ENCODE results near the gene DAND5.

DAND5 gene

GRCh38 chr19:13010038-13010991, 40.9 kb downstream of the DAND5 start:
- no peak for DNase-seq (ENCODE audit: low read depth in 3 of 3)

- DNase-seq (ENCODE audit: low read depth in 3 of 3) = no peak
Observed at GRCh38 chr19:13010992-13011652, 41.7 kb downstream of the DAND5 start.

- DNase-seq (ENCODE audit: low read depth in 3 of 3) = no peak
Observed at GRCh38 chr19:13011653-13012389, 42.4 kb downstream of the DAND5 start.

GRCh38 chr19:13012390-13012689, 43.0 kb downstream of the DAND5 start:
- DNase-seq (ENCODE audit: low read depth in 3 of 3) = no peak

- no peak for DNase-seq (ENCODE audit: low read depth in 3 of 3)
Observed at GRCh38 chr19:13012690-13013608, 43.6 kb downstream of the DAND5 start.

GRCh38 chr19:13013649-13014048, 44.3 kb downstream of the DAND5 start:
- DNase-seq (ENCODE audit: low read depth in 3 of 3) = no peak

- no peak for DNase-seq (ENCODE audit: low read depth in 3 of 3)
Observed at GRCh38 chr19:13014101-13014920, 44.9 kb downstream of the DAND5 start.

GRCh38 chr19:13014921-13015280, 45.5 kb downstream of the DAND5 start:
- DNase-seq (ENCODE audit: low read depth in 3 of 3) = no peak

GRCh38 chr19:13015361-13016223, 46.2 kb downstream of the DAND5 start:
- DNase-seq (ENCODE audit: low read depth in 3 of 3) = no peak

- no peak for DNase-seq (ENCODE audit: low read depth in 3 of 3)
Observed at GRCh38 chr19:13016245-13016627, 46.9 kb downstream of the DAND5 start.

GRCh38 chr19:13016628-13017305, 47.4 kb downstream of the DAND5 start:
- DNase-seq (ENCODE audit: low read depth in 3 of 3) = no peak

- no peak for DNase-seq (ENCODE audit: low read depth in 3 of 3)
Observed at GRCh38 chr19:13017306-13018034, 48.1 kb downstream of the DAND5 start.

GRCh38 chr19:13018035-13018914, 48.9 kb downstream of the DAND5 start:
- no peak for DNase-seq (ENCODE audit: low read depth in 3 of 3)

GRCh38 chr19:13019332-13019731, 50.0 kb downstream of the DAND5 start:
- DNase-seq (ENCODE audit: low read depth in 3 of 3) = no peak

GRCh38 chr19:13020002-13020414, 50.6 kb downstream of the DAND5 start:
- no peak for DNase-seq (ENCODE audit: low read depth in 3 of 3)

- DNase-seq (ENCODE audit: low read depth in 3 of 3) = no peak
Observed at GRCh38 chr19:13022111-13022858, 52.9 kb downstream of the DAND5 start.

All from stimulated activated CD4-positive, alpha-beta T cell treated with anti-CD3 and anti-CD28 coated beads, TNF-alpha, amount 100 ng/mL, for 24 hours (primary cell).